ENCODE measurements around the gene SDCCAG8. TPM values are rescaled to one million over a fixed set of nuclear protein-coding genes. Genes with fewer than 3 reads are reported as not detected.
"Not testable (repeated sequence)": the region's sequence is repeated elsewhere in the genome, so short reads cannot be mapped to it uniquely, and the experiment has no call there.

The SDCCAG8 gene
- total RNA-seq (2014; rRNA removed; shearing (Covaris generic)): 9.8 and 17.2 TPM in 2 replicates

- Histone ChIP-seq H3K4me3 (peak within 1 kb of the TSS; percentile 85), H3K36me3 (peaks cover 3% of the 10 kb centered on the region; the same call in 1 of the 2 replicates), H3K27ac (peak within 1 kb of the TSS; percentile 63), H3K9me3 (replicated peaks) (no peaks in the 10 kb centered on the region), H3K27me3 (replicated peaks) (no peaks in the 10 kb centered on the region), H3K4me1 (replicated peaks) (peaks cover 13% of the 10 kb centered on the region)
- DNase-seq (ENCODE audit: low read depth in 1 of 2, low spot score in 2 of 2): peak; percentile 99
Observed at GRCh38 chr1:243255791-243256512, at the start of gene SDCCAG8. SDCCAG8 (plus strand) TSS chr1:243256041; CDS start chr1:243256174, 133 bp downstream.

GRCh38 chr1:243211984-243212383 is 43.9 kb upstream of the SDCCAG8 start:
- H3K27ac ChIP-seq; H3K4me3 ChIP-seq; H3K27me3 ChIP-seq (replicated peaks); H3K9me3 ChIP-seq (replicated peaks); H3K4me1 ChIP-seq (replicated peaks); DNase-seq (ENCODE audit: low read depth in 1 of 2, low spot score in 2 of 2): not testable (repeated sequence)
- H3K36me3 ChIP-seq: peaks cover 14% of the 10 kb centered on the region

GRCh38 chr1:243213045-243213787 is 42.6 kb upstream of the SDCCAG8 start:
- no peak for DNase-seq (ENCODE audit: low read depth in 1 of 2, low spot score in 2 of 2)
- Histone ChIP-seq H3K9me3 (replicated peaks) (no peaks in the 10 kb centered on the region), H3K27ac (no peak overlapping the region), H3K27me3 (replicated peaks) (no peaks in the 10 kb centered on the region), H3K4me1 (replicated peaks) (no peaks in the 10 kb centered on the region), H3K4me3 (no peak overlapping the region), H3K36me3 (peaks cover 26% of the 10 kb centered on the region)

- not testable (repeated sequence) for H3K27me3 ChIP-seq (replicated peaks); H3K4me3 ChIP-seq; H3K4me1 ChIP-seq (replicated peaks); H3K9me3 ChIP-seq (replicated peaks); H3K27ac ChIP-seq; DNase-seq (ENCODE audit: low read depth in 1 of 2, low spot score in 2 of 2)
- H3K36me3 ChIP-seq: peaks cover 44% of the 10 kb centered on the region
Observed at GRCh38 chr1:243215276-243215875, 40.5 kb upstream of the SDCCAG8 start.

GRCh38 chr1:243216741-243217140 is 39.1 kb upstream of the SDCCAG8 start:
- Histone ChIP-seq H3K27ac (no peak overlapping the region), H3K36me3 (peaks cover 58% of the 10 kb centered on the region), H3K27me3 (replicated peaks) (no peaks in the 10 kb centered on the region), H3K9me3 (replicated peaks) (no peaks in the 10 kb centered on the region), H3K4me3 (no peak overlapping the region), H3K4me1 (replicated peaks) (no peaks in the 10 kb centered on the region)
- DNase-seq (ENCODE audit: low read depth in 1 of 2, low spot score in 2 of 2): no peak

- no peaks in the 10 kb centered on the region for H3K9me3 ChIP-seq (replicated peaks)
- H3K36me3 ChIP-seq: peaks cover 62% of the 10 kb centered on the region
- H3K27ac ChIP-seq: no peak overlapping the region
- DNase-seq (ENCODE audit: low read depth in 1 of 2, low spot score in 2 of 2): no peak
- no peak overlapping the region for H3K4me3 ChIP-seq
- H3K4me1 ChIP-seq (replicated peaks): no peaks in the 10 kb centered on the region
- H3K27me3 ChIP-seq (replicated peaks): no peaks in the 10 kb centered on the region
Observed at GRCh38 chr1:243217349-243217748, 38.5 kb upstream of the SDCCAG8 start.

GRCh38 chr1:243218059-243218458 is 37.8 kb upstream of the SDCCAG8 start:
- Histone ChIP-seq H3K9me3 (replicated peaks) (no peaks in the 10 kb centered on the region), H3K36me3 (peaks cover 69% of the 10 kb centered on the region), H3K27me3 (replicated peaks) (no peaks in the 10 kb centered on the region), H3K27ac (no peak overlapping the region), H3K4me1 (replicated peaks) (no peaks in the 10 kb centered on the region), H3K4me3 (no peak overlapping the region)
- no peak for DNase-seq (ENCODE audit: low read depth in 1 of 2, low spot score in 2 of 2)

- H3K36me3 ChIP-seq: peaks cover 40% of the 10 kb centered on the region
- H3K27me3 ChIP-seq (replicated peaks): no peaks in the 10 kb centered on the region
- no peak for DNase-seq (ENCODE audit: low read depth in 1 of 2, low spot score in 2 of 2)
- no peak overlapping the region for H3K4me3 ChIP-seq
- H3K9me3 ChIP-seq (replicated peaks): peaks cover 5% of the 10 kb centered on the region
- no peak overlapping the region for H3K27ac ChIP-seq
- H3K4me1 ChIP-seq (replicated peaks): no peaks in the 10 kb centered on the region
Observed at GRCh38 chr1:243227622-243228021, 28.2 kb upstream of the SDCCAG8 start.

- Histone ChIP-seq H3K9me3 (replicated peaks) (peaks cover 5% of the 10 kb centered on the region), H3K4me3 (no peak overlapping the region), H3K27ac (no peak overlapping the region), H3K4me1 (replicated peaks) (no peaks in the 10 kb centered on the region), H3K27me3 (replicated peaks) (no peaks in the 10 kb centered on the region), H3K36me3 (peaks cover 25% of the 10 kb centered on the region)
- no peak for DNase-seq (ENCODE audit: low read depth in 1 of 2, low spot score in 2 of 2)
Observed at GRCh38 chr1:243229526-243229925, 26.3 kb upstream of the SDCCAG8 start.

- DNase-seq (ENCODE audit: low read depth in 1 of 2, low spot score in 2 of 2): peak in 1 of 2 experiments; percentile 17
- peaks cover 18% of the 10 kb centered on the region for H3K36me3 ChIP-seq
- H3K27me3 ChIP-seq (replicated peaks): no peaks in the 10 kb centered on the region
- no peak overlapping the region for H3K27ac ChIP-seq
- peaks cover 5% of the 10 kb centered on the region for H3K9me3 ChIP-seq (replicated peaks)
- H3K4me3 ChIP-seq: no peak overlapping the region
- no peaks in the 10 kb centered on the region for H3K4me1 ChIP-seq (replicated peaks)
Observed at GRCh38 chr1:243230914-243231313, 24.9 kb upstream of the SDCCAG8 start.

GRCh38 chr1:243233908-243234307 is 21.9 kb upstream of the SDCCAG8 start:
- Histone ChIP-seq H3K4me1 (replicated peaks) (no peaks in the 10 kb centered on the region), H3K36me3 (peaks cover 31% of the 10 kb centered on the region), H3K9me3 (replicated peaks) (peaks cover 5% of the 10 kb centered on the region), H3K27me3 (replicated peaks) (no peaks in the 10 kb centered on the region), H3K27ac (no peak overlapping the region), H3K4me3 (no peak overlapping the region)
- no peak for DNase-seq (ENCODE audit: low read depth in 1 of 2, low spot score in 2 of 2)

- H3K4me1 ChIP-seq (replicated peaks): no peaks in the 10 kb centered on the region
- no peak overlapping the region for H3K27ac ChIP-seq
- H3K9me3 ChIP-seq (replicated peaks): peaks cover 5% of the 10 kb centered on the region
- peaks cover 29% of the 10 kb centered on the region for H3K36me3 ChIP-seq
- H3K27me3 ChIP-seq (replicated peaks): no peaks in the 10 kb centered on the region
- no peak for DNase-seq (ENCODE audit: low read depth in 1 of 2, low spot score in 2 of 2)
- no peak overlapping the region for H3K4me3 ChIP-seq
Observed at GRCh38 chr1:243234978-243235647, 20.7 kb upstream of the SDCCAG8 start.

- Histone ChIP-seq H3K27me3 (replicated peaks) (no peaks in the 10 kb centered on the region), H3K4me3 (no peak overlapping the region), H3K9me3 (replicated peaks) (no peaks in the 10 kb centered on the region; the same call in 1 of the 2 replicates), H3K36me3 (peaks cover 24% of the 10 kb centered on the region), H3K27ac (no peak overlapping the region), H3K4me1 (replicated peaks) (no peaks in the 10 kb centered on the region)
- DNase-seq (ENCODE audit: low read depth in 1 of 2, low spot score in 2 of 2): no peak
Observed at GRCh38 chr1:243236604-243237252, 19.1 kb upstream of the SDCCAG8 start.

Measured in SJSA1 (cell line).